Caco-2 (cell line): ENCODE results near the gene BNIP5. TPM values are rescaled to one million over a fixed set of nuclear protein-coding genes. Genes with fewer than 3 reads are reported as not detected.

Source experiments
- BruUV-seq: library from RNA; stranded (reverse); fragments of 400-500 nt; replicated peaks from 2 replicates; lab custom pipeline; 2021; lab: Mats Ljungman, UMichigan
- CTCF ChIA-PET: fragments of 300-600 bp; sonication (Branson Sonifier 250); formaldehyde crosslinking; loops from one replicate; lab custom pipeline; 2022; ENCODE audit warnings: antibody characterized with exemption; lab: Charles Lee
- POLR2A ChIA-PET: fragments of 300-600 bp; sonication (Branson Sonifier 250); formaldehyde crosslinking; loops from one replicate; lab custom pipeline; 2022; ENCODE audit warnings: antibody characterized with exemption; lab: Charles Lee
- DNase-seq, 2 experiments: peaks; one replicate each; pipeline versions ENCODE4 v3.0.0 to v3.0.0-alpha.2; 2020 to 2022
- H3K27me3 ChIP-seq: replicated peaks from 2 replicates; pipeline ENCODE4 v1.6.0; 2011; ENCODE audit warnings: low read length; ENCODE audit not compliant: control insufficient read depth, insufficient read depth
- H3K36me3 ChIP-seq: 2 replicates; pipeline ENCODE4 v1.5.1; 2011; ENCODE audit warnings: low read length; ENCODE audit not compliant: control insufficient read depth, insufficient read depth
- H3K4me1 ChIP-seq: fragments of 250-450 bp; sonication (Bioruptor Pico); 2 replicates; pipeline ENCODE4 v1.5.1; 2020; ENCODE audit warnings: mild to moderate bottlenecking
- H3K4me3 ChIP-seq: 2 replicates; pipeline ENCODE4 v1.5.1; 2011; ENCODE audit warnings: low read depth, mild to moderate bottlenecking, control low read depth, low read length
- H3K9me3 ChIP-seq: fragments of 250-450 bp; sonication (Bioruptor Pico); 2 replicates; pipeline ENCODE4 v1.5.1; 2020; ENCODE audit warnings: mild to moderate bottlenecking, moderate library complexity
- H3K27ac Mint-ChIP-seq: one replicate; pipeline ENCODE4 v1.8.0; 2022; ENCODE audit warnings: mixed read lengths; ENCODE audit not compliant: unreplicated experiment
- H3K27me3 Mint-ChIP-seq: one replicate; pipeline ENCODE4 v1.8.0; 2022; ENCODE audit warnings: mixed read lengths; ENCODE audit not compliant: insufficient read depth, unreplicated experiment
- H3K36me3 Mint-ChIP-seq: one replicate; pipeline ENCODE4 v1.8.0; 2022; ENCODE audit warnings: mild to moderate bottlenecking, mixed read lengths; ENCODE audit not compliant: insufficient read depth, unreplicated experiment
- H3K4me1 Mint-ChIP-seq: one replicate; pipeline ENCODE4 v1.8.0; 2022; ENCODE audit warnings: low read depth, mixed read lengths; ENCODE audit not compliant: unreplicated experiment
- H3K4me3 Mint-ChIP-seq: one replicate; pipeline ENCODE4 v1.8.0; 2022; ENCODE audit warnings: mild to moderate bottlenecking, moderate library complexity, mixed read lengths; ENCODE audit not compliant: unreplicated experiment
- H3K9me3 Mint-ChIP-seq: one replicate; pipeline ENCODE4 v1.8.0; 2022; ENCODE audit warnings: mixed read lengths; ENCODE audit not compliant: unreplicated experiment
- CTCF ChIP-seq, 2 experiments: fragments of 200-600 bp in 1 of 2; IDR thresholded peaks; 1 replicate in 1 of 2; 2 replicates in 1 of 2; pipeline versions ENCODE4 v1.5.1 to v1.8.0; 2011 to 2022; ENCODE audit warnings: antibody characterized with exemption in 1 of 2, control low read depth in 1 of 2, inconsistent platforms in 1 of 2, low read depth in 1 of 2, low read length in 1 of 2, mild to moderate bottlenecking in 1 of 2, moderate library complexity in 1 of 2; ENCODE audit not compliant: insufficient read depth in 1 of 2, severe bottlenecking in 1 of 2, unreplicated experiment in 1 of 2
- intact Hi-C: fragments of 100-400 bp; cut with micrococcal nuclease; formaldehyde crosslinking; loops from one replicate; pipeline ENCODE4 v1.10.0; 2022; ENCODE audit not compliant: unreplicated experiment
- total RNA-seq: library from RNA; stranded (reverse); gene quantifications from 2 replicates; pipeline ENCODE4 v1.2.3, GENCODE V29; 2022

The BNIP5 gene
- total RNA-seq, 1 experiment from 2014 or later = 0.50 TPM

- POLR2A ChIA-PET = no interaction called here
- Mint-ChIP-seq H3K4me1 (peaks cover 7% of the 10 kb centered on the region), H3K9me3 (no peaks in the 10 kb centered on the region), H3K4me3 (no peak overlapping the region), H3K27ac (no peak overlapping the region), H3K36me3 (no peaks in the 10 kb centered on the region), H3K27me3 (peaks cover 5% of the 10 kb centered on the region)
- no peaks in the 10 kb centered on the region for H3K4me1 ChIP-seq
- intact Hi-C loops = no loop called here
- H3K36me3 ChIP-seq = no peaks in the 10 kb centered on the region
- TF ChIP-seq CTCF (IDR thresholded peaks at IDR 0.05; ENCODE audit: insufficient read depth in 1 of 2, low read depth in 1 of 2, low read length in 1 of 2, severe bottlenecking in 1 of 2, unreplicated experiment in 1 of 2) = no peak
- H3K9me3 ChIP-seq = no peaks in the 10 kb centered on the region
- BruUV-seq = no TSS peak
- no peak for DNase-seq
- no peak overlapping the region for H3K4me3 ChIP-seq
- CTCF ChIA-PET = no interaction called here
- no peaks in the 10 kb centered on the region for H3K27me3 ChIP-seq
These were observed 38.3 kb upstream of the BNIP5 start for GRCh38 chr6:36374972-36375371.

GRCh38 chr6:36374194-36374593 lies 37.5 kb upstream of the BNIP5 start:
- Mint-ChIP-seq H3K27me3 (peaks cover 5% of the 10 kb centered on the region), H3K27ac (no peak overlapping the region), H3K4me3 (no peak overlapping the region), H3K9me3 (no peaks in the 10 kb centered on the region), H3K4me1 (peaks cover 7% of the 10 kb centered on the region), H3K36me3 (no peaks in the 10 kb centered on the region)
- ChIA-PET POLR2A (no interaction called here), CTCF (no interaction called here)
- Histone ChIP-seq H3K36me3 (no peaks in the 10 kb centered on the region), H3K4me3 (no peak overlapping the region), H3K9me3 (no peaks in the 10 kb centered on the region), H3K4me1 (no peaks in the 10 kb centered on the region), H3K27me3 (no peaks in the 10 kb centered on the region)
- BruUV-seq = no TSS peak
- no peak for DNase-seq
- TF ChIP-seq CTCF (IDR thresholded peaks at IDR 0.05; ENCODE audit: insufficient read depth in 1 of 2, low read depth in 1 of 2, low read length in 1 of 2, severe bottlenecking in 1 of 2, unreplicated experiment in 1 of 2) = no peak
- intact Hi-C loops = no loop called here

GRCh38 chr6:36373368-36374019 lies 36.8 kb upstream of the BNIP5 start:
- no peaks in the 10 kb centered on the region for H3K9me3 ChIP-seq
- no peaks in the 10 kb centered on the region for H3K9me3 Mint-ChIP-seq
- no peaks in the 10 kb centered on the region for H3K36me3 Mint-ChIP-seq
- ChIA-PET POLR2A (no interaction called here), CTCF (no interaction called here)
- H3K27me3 Mint-ChIP-seq = peaks cover 5% of the 10 kb centered on the region
- peaks cover 7% of the 10 kb centered on the region for H3K4me1 Mint-ChIP-seq
- no TSS peak for BruUV-seq
- intact Hi-C loops = no loop called here
- H3K4me3 ChIP-seq = no peak overlapping the region
- no peaks in the 10 kb centered on the region for H3K4me1 ChIP-seq
- H3K27ac Mint-ChIP-seq = no peak overlapping the region
- H3K4me3 Mint-ChIP-seq = no peak overlapping the region
- H3K27me3 ChIP-seq = no peaks in the 10 kb centered on the region
- no peak for DNase-seq
- TF ChIP-seq CTCF (IDR thresholded peaks at IDR 0.05; ENCODE audit: insufficient read depth in 1 of 2, low read depth in 1 of 2, low read length in 1 of 2, severe bottlenecking in 1 of 2, unreplicated experiment in 1 of 2) = no peak
- H3K36me3 ChIP-seq = no peaks in the 10 kb centered on the region
